Panc1 (cell line): ENCODE results near the gene PCBP2. TPM values are rescaled to one million over a fixed set of nuclear protein-coding genes. Genes with fewer than 3 reads are reported as not detected.

ENCODE experiments used
- ATAC-seq: fragments of 200-7000 bp; cut with Tn5 transposase; 2 replicates; pipeline ENCODE4 v1.9.1; 2020; ENCODE audit warnings: mild to moderate bottlenecking, moderate library complexity
- BruUV-seq: library from RNA; stranded (reverse); fragments of 400-500 nt; replicated peaks from 2 replicates; lab custom pipeline; 2021; lab: Mats Ljungman, UMichigan
- CTCF ChIA-PET: fragments of 300-600 bp; sonication (Branson Sonifier 250); formaldehyde crosslinking; loops from one replicate; lab custom pipeline; 2022; ENCODE audit warnings: antibody characterized with exemption; lab: Charles Lee
- POLR2A ChIA-PET: fragments of 300-600 bp; sonication (Branson Sonifier 250); formaldehyde crosslinking; loops from one replicate; lab custom pipeline; 2022; ENCODE audit warnings: antibody characterized with exemption; lab: Charles Lee
- DNase-seq: peaks from one replicate; pipeline ENCODE4 v3.0.0-alpha.2; 2010; ENCODE audit warnings: low read depth, low spot score
- H3K27ac ChIP-seq: 2 replicates; pipeline ENCODE4 v1.5.1; 2011; ENCODE audit warnings: mild to moderate bottlenecking, low read length, inconsistent platforms
- H3K27me3 ChIP-seq: fragments of 200-500 bp; sonication (Bioruptor generic); 2 replicates; pipeline ENCODE4 v1.6.0; 2014; ENCODE audit warnings: low read length, inconsistent platforms; ENCODE audit not compliant: control insufficient read depth, insufficient read depth
- H3K36me3 ChIP-seq: fragments of 200-500 bp; sonication (Bioruptor generic); 2 replicates; pipeline ENCODE4 v1.5.1; 2014; ENCODE audit warnings: inconsistent platforms, mild to moderate bottlenecking, low read length, moderate library complexity; ENCODE audit not compliant: control insufficient read depth, insufficient read depth
- H3K4me1 ChIP-seq: 2 replicates; pipeline ENCODE4 v1.5.1; 2011; ENCODE audit warnings: inconsistent platforms, mild to moderate bottlenecking, low read length, moderate library complexity; ENCODE audit not compliant: control insufficient read depth, insufficient read depth
- H3K4me3 ChIP-seq, 2 experiments: 2 replicates each; pipeline ENCODE4 v1.5.1; 2011 to 2012; ENCODE audit warnings: low read depth in 2 of 2, low read length in 2 of 2, mild to moderate bottlenecking in 2 of 2, inconsistent platforms in 1 of 2, moderate library complexity in 1 of 2
- H3K9me3 ChIP-seq: fragments of 200-500 bp; sonication (Bioruptor generic); 2 replicates; pipeline ENCODE4 v1.5.1; 2014; ENCODE audit warnings: low read depth, mild to moderate bottlenecking, inconsistent platforms, low read length, moderate library complexity; ENCODE audit not compliant: control insufficient read depth, insufficient read depth
- CTCF ChIP-seq: fragments of 450-650 bp; IDR thresholded peaks from 2 replicates; pipeline ENCODE4 v1.5.1; 2017; ENCODE audit warnings: mild to moderate bottlenecking
- POLR2AphosphoS5 ChIP-seq: IDR thresholded peaks from 2 replicates; pipeline ENCODE4 v1.6.1; 2012; ENCODE audit warnings: mild to moderate bottlenecking, low read depth, low read length, moderate library complexity
- REST ChIP-seq, 2 experiments: IDR thresholded peaks; 2 replicates each; pipeline ENCODE4 v1.6.1; 2011 to 2012; ENCODE audit warnings: low read depth in 2 of 2, control low read depth in 1 of 2, low read length in 1 of 2, mild to moderate bottlenecking in 1 of 2, moderate library complexity in 1 of 2; ENCODE audit not compliant: insufficient read depth in 1 of 2
- SIN3A ChIP-seq: IDR thresholded peaks from 2 replicates; pipeline ENCODE4 v1.6.1; 2012; ENCODE audit warnings: low read depth, mild to moderate bottlenecking, low read length, moderate library complexity, borderline replicate concordance; ENCODE audit not compliant: insufficient read depth
- TCF7L2 ChIP-seq: IDR thresholded peaks from 2 replicates; pipeline ENCODE4 v1.6.1; 2011; ENCODE audit warnings: mild to moderate bottlenecking, low read depth, low read length, inconsistent platforms
- in situ Hi-C: cut with HindIII; loops from 2 replicates; pipeline ENCODE4 v1.10.0; 2016; ENCODE audit warnings: low sequenced_read_pairs, low pct_unique_long_range_greater_than_20kb
- intact Hi-C: fragments of 100-400 bp; cut with micrococcal nuclease; formaldehyde crosslinking; loops from one replicate; pipeline ENCODE4 v1.10.0; 2022; ENCODE audit not compliant: unreplicated experiment
- total RNA-seq: library from RNA; stranded (reverse); gene quantifications from one replicate; pipeline ENCODE4 v1.2.1, GENCODE V29; 2021; ENCODE audit not compliant: unreplicated experiment

PCBP2 gene
- total RNA-seq, 1 experiment from 2014 or later, result 836 TPM

GRCh38 chr12:53454707-53455106 is 2.8 kb downstream of the PCBP2 start:
- CTCF ChIA-PET, result interaction anchor here (0.6 kb wide), 1 partner anchor 22 kb away, joined by 3 read pairs; no protein-coding TSS in a partner anchor
- intact Hi-C loops, result no loop called here
- in situ Hi-C loops, result no loop called here

GRCh38 chr12:53456654-53457366 is 4.9 kb downstream of the PCBP2 start:
- Histone ChIP-seq H3K36me3 (peaks cover 74% of the 10 kb centered on the region), H3K4me1 (peaks cover 22% of the 10 kb centered on the region), H3K27ac (no peak overlapping the region), H3K9me3 (no peaks in the 10 kb centered on the region), H3K4me3 (no peak overlapping the region), H3K27me3 (no peaks in the 10 kb centered on the region)
- DNase-seq (no peak), ATAC-seq (no peak)
- in situ Hi-C loops (no loop called here), intact Hi-C loops (no loop called here)
- ChIA-PET CTCF (no interaction called here), POLR2A (no interaction called here)
- TF ChIP-seq POLR2AphosphoS5, result no peak
- TF ChIP-seq CTCF, result no peak
- TF ChIP-seq REST (IDR thresholded peaks at IDR 0.05; ENCODE audit: insufficient read depth in 1 of 2, low read depth in 2 of 2, low read length in 1 of 2), result no peak
- TF ChIP-seq SIN3A, result no peak
- no peak for TF ChIP-seq TCF7L2
- no TSS peak for BruUV-seq

More at GRCh38 chr12:53454707-53455106, 2.8 kb downstream of the PCBP2 start:
- no TSS peak for BruUV-seq
- peaks cover 54% of the 10 kb centered on the region for H3K36me3 ChIP-seq
- no peaks in the 10 kb centered on the region for H3K27me3 ChIP-seq
- ATAC-seq (no peak), DNase-seq (no peak)
- H3K4me3 ChIP-seq, result no peak overlapping the region; a peak in 1 of 4 replicates
- H3K9me3 ChIP-seq, result no peaks in the 10 kb centered on the region
- peak overlapping the region; percentile 95; the same call in 1 of the 2 replicates for H3K27ac ChIP-seq
- TF ChIP-seq SIN3A (no peak), TCF7L2 (no peak), REST (IDR thresholded peaks at IDR 0.05; ENCODE audit: insufficient read depth in 1 of 2, low read depth in 2 of 2, low read length in 1 of 2) (no peak)
- POLR2A ChIA-PET, result no interaction called here
- peaks cover 22% of the 10 kb centered on the region for H3K4me1 ChIP-seq
